ENCODE results near the gene TRDN.

The TRDN gene

GRCh38 chr6:123648020-123648580 lies 11.3 kb upstream of the TRDN start:
- H3K27me3 Mint-ChIP-seq = no peaks in the 10 kb centered on the region
- no peak for ATAC-seq (replicated peaks)
- H3K36me3 Mint-ChIP-seq = no peaks in the 10 kb centered on the region
- H3K4me1 Mint-ChIP-seq = no peaks in the 10 kb centered on the region
- no peak for DNase-seq
- no peak overlapping the region for H3K27ac Mint-ChIP-seq
- H3K9me3 Mint-ChIP-seq = peaks cover 0 to 2% of the 10 kb centered on the region in 2 donors
- no peak overlapping the region for H3K4me3 Mint-ChIP-seq

DNA sequence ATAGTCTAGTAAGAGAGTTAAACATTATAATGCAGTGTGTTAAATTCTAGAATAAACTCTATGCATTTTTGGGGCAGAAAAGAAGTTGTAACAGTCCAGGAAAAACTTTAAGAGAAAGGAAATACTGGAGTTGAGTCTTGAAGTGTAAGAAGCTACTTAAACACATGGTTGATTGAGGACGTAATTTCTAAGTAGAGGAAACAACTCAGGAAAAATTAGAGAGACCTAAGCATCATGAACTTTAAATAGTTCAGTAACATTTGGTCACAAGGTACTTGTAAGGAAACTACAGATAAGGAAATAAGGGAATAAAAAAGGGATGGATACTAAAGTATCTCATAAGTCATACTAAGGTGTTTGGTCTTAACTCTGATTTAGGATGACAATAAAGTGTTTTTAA lies 4.7 kb upstream of the TRDN start:
- Mint-ChIP-seq H3K36me3 (no peaks in the 10 kb centered on the region), H3K4me3 (no peak overlapping the region), H3K27ac (no peak overlapping the region), H3K27me3 (no peaks in the 10 kb centered on the region), H3K9me3 (no peaks in the 10 kb centered on the region), H3K4me1 (no peaks in the 10 kb centered on the region)
- ATAC-seq (replicated peaks) (no peak), DNase-seq (no peak)

DNA sequence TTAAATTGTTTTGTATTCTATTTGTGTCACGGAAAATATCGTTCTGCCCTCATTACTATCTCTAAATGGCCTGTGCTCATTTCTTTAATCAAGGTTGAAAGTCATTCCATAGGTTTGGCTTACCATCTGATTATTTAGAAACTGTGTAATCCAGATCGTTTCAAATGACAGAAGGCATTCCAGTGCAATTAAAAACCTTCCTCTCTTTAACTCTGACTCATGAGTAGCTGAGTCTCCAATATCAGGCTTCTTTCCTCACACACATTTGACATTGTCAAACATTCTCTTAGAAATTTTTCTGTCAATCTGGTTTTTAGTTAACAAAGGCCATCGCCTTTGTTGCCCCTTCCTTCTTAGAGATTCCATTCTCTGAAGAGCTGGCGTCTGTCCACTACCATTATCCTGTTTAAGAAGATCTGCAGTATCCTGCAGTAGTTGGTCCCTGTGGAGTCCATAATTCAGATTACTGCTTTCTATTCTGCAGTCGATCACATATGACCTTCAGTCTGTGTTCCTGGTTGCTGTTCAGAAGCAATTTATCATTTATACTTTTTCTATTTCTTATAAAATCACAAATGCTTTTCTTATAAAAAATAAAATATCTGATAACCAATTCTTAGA lies 3.9 kb upstream of the TRDN start:
- H3K27ac Mint-ChIP-seq = no peak overlapping the region
- no peak overlapping the region for H3K4me3 Mint-ChIP-seq
- H3K36me3 Mint-ChIP-seq = no peaks in the 10 kb centered on the region
- DNase-seq (no peak), ATAC-seq (replicated peaks) (no peak)
- no peaks in the 10 kb centered on the region for H3K4me1 Mint-ChIP-seq
- H3K27me3 Mint-ChIP-seq = no peaks in the 10 kb centered on the region
- no peaks in the 10 kb centered on the region for H3K9me3 Mint-ChIP-seq

GRCh38 chr6:123638865-123639264 lies 2.1 kb upstream of the TRDN start:
- Mint-ChIP-seq H3K27me3 (no peaks in the 10 kb centered on the region), H3K9me3 (no peaks in the 10 kb centered on the region), H3K4me3 (no peak overlapping the region), H3K4me1 (no peaks in the 10 kb centered on the region), H3K36me3 (no peaks in the 10 kb centered on the region), H3K27ac (no peak overlapping the region)
- DNase-seq (no peak), ATAC-seq (replicated peaks) (no peak)

- no peak for ATAC-seq (replicated peaks)
- no peaks in the 10 kb centered on the region for H3K36me3 Mint-ChIP-seq
- no peak overlapping the region for H3K4me3 Mint-ChIP-seq
- H3K4me1 Mint-ChIP-seq = no peaks in the 10 kb centered on the region
- no peaks in the 10 kb centered on the region for H3K27me3 Mint-ChIP-seq
- H3K9me3 Mint-ChIP-seq = no peaks in the 10 kb centered on the region
- no peak for DNase-seq
- no peak overlapping the region for H3K27ac Mint-ChIP-seq
Measured at GRCh38 chr6:123636282-123636681, 468 bp downstream of the TRDN start.

DNA sequence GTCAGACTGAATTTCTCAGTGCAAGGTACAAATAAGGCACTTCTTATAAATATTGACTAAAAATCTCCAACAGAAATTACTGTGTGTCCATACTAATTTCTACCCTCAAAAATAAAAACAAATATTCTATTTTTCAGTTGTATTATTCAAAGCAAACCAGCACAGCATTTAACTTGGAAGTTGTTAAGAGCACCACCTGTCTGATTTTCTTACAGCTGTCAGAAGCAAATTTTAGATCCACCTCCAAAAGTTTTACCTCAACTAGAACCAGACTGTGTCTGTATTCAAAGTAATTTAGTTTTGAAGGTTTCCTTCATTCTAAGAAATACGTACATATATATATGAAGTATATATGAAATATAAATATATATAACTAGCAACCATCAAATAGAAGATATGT lies 1.2 kb downstream of the TRDN start:
- Mint-ChIP-seq H3K27me3 (no peaks in the 10 kb centered on the region), H3K36me3 (no peaks in the 10 kb centered on the region), H3K4me1 (no peaks in the 10 kb centered on the region), H3K27ac (no peak overlapping the region), H3K9me3 (no peaks in the 10 kb centered on the region), H3K4me3 (no peak overlapping the region)
- DNase-seq (no peak), ATAC-seq (replicated peaks) (no peak)

DNA sequence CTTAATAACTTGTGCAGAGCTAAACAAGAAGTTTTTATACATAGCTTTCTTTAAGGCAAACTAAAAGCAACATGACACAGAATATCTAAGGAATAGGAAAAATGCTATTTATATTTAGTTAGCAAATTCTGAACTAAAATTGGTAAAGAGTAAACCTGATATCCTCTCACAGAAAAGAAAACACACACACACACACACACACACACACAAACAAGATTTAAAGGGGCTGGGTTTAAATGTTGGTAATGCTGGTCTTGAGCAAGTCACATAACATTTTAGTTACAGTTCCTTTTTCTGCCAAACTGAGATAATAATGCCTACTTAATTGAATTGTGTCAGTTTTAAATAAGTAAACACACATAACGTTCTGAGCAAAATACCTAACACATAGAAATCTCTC lies 1.6 kb downstream of the TRDN start:
- H3K27ac Mint-ChIP-seq = no peak overlapping the region
- no peaks in the 10 kb centered on the region for H3K4me1 Mint-ChIP-seq
- no peak overlapping the region for H3K4me3 Mint-ChIP-seq
- no peak for ATAC-seq (replicated peaks)
- no peaks in the 10 kb centered on the region for H3K36me3 Mint-ChIP-seq
- no peaks in the 10 kb centered on the region for H3K27me3 Mint-ChIP-seq
- no peaks in the 10 kb centered on the region for H3K9me3 Mint-ChIP-seq
- no peak for DNase-seq

DNA sequence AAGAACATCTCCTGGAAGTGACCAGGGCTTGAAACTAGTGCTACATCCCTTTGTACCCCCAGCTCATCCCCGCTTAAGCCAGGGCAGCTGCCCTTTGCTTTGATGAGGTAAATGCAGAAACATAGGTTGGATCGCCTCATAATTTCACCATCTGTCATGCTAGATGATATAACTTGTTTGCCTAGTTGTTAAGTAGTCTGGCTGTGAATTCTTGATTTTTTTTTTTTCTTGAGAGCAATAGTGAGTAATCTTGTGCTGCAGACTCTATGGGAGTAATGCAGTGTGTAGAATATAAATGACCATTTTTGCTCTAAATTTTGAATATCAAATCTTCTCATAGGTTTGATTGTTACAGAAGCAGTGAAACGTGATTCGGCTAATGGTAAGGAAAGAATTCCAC lies 4.1 kb downstream of the TRDN start:
- Mint-ChIP-seq H3K9me3 (no peaks in the 10 kb centered on the region), H3K27ac (no peak overlapping the region), H3K36me3 (no peaks in the 10 kb centered on the region), H3K4me1 (no peaks in the 10 kb centered on the region), H3K4me3 (no peak overlapping the region), H3K27me3 (no peaks in the 10 kb centered on the region)
- DNase-seq = no peak
- no peak for ATAC-seq (replicated peaks)

DNA sequence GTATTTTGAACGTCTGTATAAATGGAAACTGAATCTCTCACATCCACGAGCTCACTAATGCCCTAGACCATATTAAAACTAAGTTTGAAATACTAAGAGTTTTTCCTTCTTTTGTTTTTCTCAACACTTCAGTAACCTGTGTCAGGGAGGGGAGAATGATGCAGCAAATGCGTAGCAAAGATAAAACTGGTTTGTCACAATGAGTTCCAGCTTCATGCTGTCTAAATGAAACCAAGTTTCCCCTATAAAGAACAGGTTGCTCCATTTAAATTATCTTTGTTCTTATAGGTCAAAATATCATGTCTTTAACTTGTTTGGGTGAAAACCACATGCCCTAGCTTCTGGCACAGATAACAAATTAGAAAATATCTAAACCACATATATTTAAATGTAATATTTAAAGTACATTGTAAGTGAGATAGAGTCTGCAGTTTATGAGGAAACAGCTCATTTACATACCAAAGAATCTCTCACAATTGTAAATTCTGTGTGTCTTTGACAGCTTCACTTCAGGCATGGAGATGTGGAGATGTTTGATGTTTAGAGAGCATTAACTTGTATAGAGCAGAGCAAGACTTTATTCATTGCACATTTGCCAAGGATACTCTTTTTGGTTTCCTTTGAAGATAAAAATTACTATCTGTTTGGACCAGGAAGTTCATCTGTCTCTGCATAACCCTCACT lies 7.3 kb downstream of the TRDN start:
- Mint-ChIP-seq H3K4me1 (no peaks in the 10 kb centered on the region), H3K4me3 (no peak overlapping the region), H3K9me3 (no peaks in the 10 kb centered on the region), H3K36me3 (no peaks in the 10 kb centered on the region), H3K27ac (no peak overlapping the region), H3K27me3 (no peaks in the 10 kb centered on the region)
- ATAC-seq (replicated peaks) (no peak), DNase-seq (no peak)

GRCh38 chr6:123625696-123626095 lies 11.1 kb downstream of the TRDN start:
- Mint-ChIP-seq H3K27me3 (no peaks in the 10 kb centered on the region), H3K4me3 (no peak overlapping the region), H3K4me1 (no peaks in the 10 kb centered on the region), H3K9me3 (no peaks in the 10 kb centered on the region), H3K36me3 (no peaks in the 10 kb centered on the region), H3K27ac (no peak overlapping the region)
- DNase-seq = no peak
- no peak for ATAC-seq (replicated peaks)

GRCh38 chr6:123622780-123623179 lies 14.0 kb downstream of the TRDN start:
- H3K36me3 Mint-ChIP-seq = no peaks in the 10 kb centered on the region
- H3K9me3 Mint-ChIP-seq = no peaks in the 10 kb centered on the region
- ATAC-seq (replicated peaks) (no peak), DNase-seq (no peak)
- H3K4me1 Mint-ChIP-seq = no peaks in the 10 kb centered on the region
- no peak overlapping the region for H3K27ac Mint-ChIP-seq
- H3K4me3 Mint-ChIP-seq = no peak overlapping the region
- no peaks in the 10 kb centered on the region for H3K27me3 Mint-ChIP-seq

GRCh38 chr6:123619156-123619555 lies 17.6 kb downstream of the TRDN start:
- no peak overlapping the region for H3K4me3 Mint-ChIP-seq
- H3K36me3 Mint-ChIP-seq = no peaks in the 10 kb centered on the region
- no peak overlapping the region for H3K27ac Mint-ChIP-seq
- H3K27me3 Mint-ChIP-seq = no peaks in the 10 kb centered on the region
- ATAC-seq (replicated peaks) (no peak), DNase-seq (no peak)
- no peaks in the 10 kb centered on the region for H3K4me1 Mint-ChIP-seq
- no peaks in the 10 kb centered on the region for H3K9me3 Mint-ChIP-seq

- H3K36me3 Mint-ChIP-seq = no peaks in the 10 kb centered on the region
- no peak for DNase-seq
- ATAC-seq (replicated peaks) = no peak
- H3K4me3 Mint-ChIP-seq = no peak overlapping the region
- H3K4me1 Mint-ChIP-seq = no peaks in the 10 kb centered on the region
- H3K27ac Mint-ChIP-seq = no peak overlapping the region
- H3K9me3 Mint-ChIP-seq = no peaks in the 10 kb centered on the region
- H3K27me3 Mint-ChIP-seq = no peaks in the 10 kb centered on the region
Measured at GRCh38 chr6:123616942-123617341, 19.8 kb downstream of the TRDN start.

DNA sequence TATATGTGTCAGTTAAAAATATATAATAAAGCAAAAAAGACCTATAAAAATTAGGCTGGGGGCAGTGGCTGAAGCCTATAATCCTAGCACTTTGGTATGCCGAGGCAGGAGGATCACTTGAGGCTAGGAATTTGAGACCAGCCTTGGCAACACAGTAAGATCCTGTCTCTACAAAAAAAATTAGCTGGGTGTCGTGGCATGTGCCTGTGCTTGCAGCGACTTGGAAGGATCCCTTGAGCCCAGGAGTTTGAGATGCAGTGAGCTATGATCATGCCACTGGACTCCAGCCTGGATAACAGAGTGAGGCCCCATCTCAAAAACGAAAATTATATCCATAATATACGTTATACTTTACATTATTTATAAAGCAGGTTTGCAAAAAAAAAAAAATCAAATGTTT lies 20.7 kb downstream of the TRDN start:
- Mint-ChIP-seq H3K4me1 (no peaks in the 10 kb centered on the region), H3K27me3 (no peaks in the 10 kb centered on the region), H3K27ac (no peak overlapping the region), H3K9me3 (no peaks in the 10 kb centered on the region), H3K4me3 (no peak overlapping the region), H3K36me3 (no peaks in the 10 kb centered on the region)
- DNase-seq (no peak), ATAC-seq (replicated peaks) (no peak)

DNA sequence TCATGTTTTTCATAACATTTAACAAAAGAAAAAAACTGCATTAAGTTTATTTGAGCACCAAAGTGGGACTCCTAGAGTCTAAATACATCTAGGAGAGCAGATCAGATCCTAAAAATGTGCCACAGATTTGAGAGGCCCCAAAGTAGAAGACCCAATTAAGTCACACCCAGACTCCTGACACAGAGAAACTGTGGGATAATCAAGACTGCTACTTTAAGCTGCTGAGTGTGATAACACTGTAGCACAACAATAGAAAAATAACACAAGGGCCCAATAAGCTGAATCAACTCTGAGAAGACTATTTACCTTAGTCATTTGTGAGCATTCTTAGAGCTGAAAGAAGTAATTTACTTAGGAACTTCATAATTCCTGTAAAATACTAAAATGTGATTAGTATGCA lies 26.0 kb downstream of the TRDN start:
- no peak for ATAC-seq (replicated peaks)
- Mint-ChIP-seq H3K4me3 (no peak overlapping the region), H3K9me3 (no peaks in the 10 kb centered on the region), H3K27me3 (no peaks in the 10 kb centered on the region), H3K36me3 (no peaks in the 10 kb centered on the region), H3K27ac (no peak overlapping the region), H3K4me1 (no peaks in the 10 kb centered on the region)
- no peak for DNase-seq
